ENCODE data around the gene PTGER1. TPM values are rescaled to one million over a fixed set of nuclear protein-coding genes. Genes with fewer than 3 reads are reported as not detected.

PTGER1 gene
- total RNA-seq, 3 donors from 2014 or later (not counting 1 experiment from before 2014, with no cell fraction given) = 0.35 to 0.73 TPM; not detected in 1

GRCh38 chr19:14477418-14478112, 2.4 kb upstream of the PTGER1 start:
- Mint-ChIP-seq H3K27me3 (ENCODE audit: low read depth in 2 of 2) (peaks cover 0 to 11% of the 10 kb centered on the region in 2 donors), H3K4me1 (peaks cover 23 to 44% of the 10 kb centered on the region in 2 donors), H3K9me3 (no peaks in the 10 kb centered on the region), H3K36me3 (no peaks in the 10 kb centered on the region), H3K4me3 (no peak overlapping the region), H3K27ac (peak overlapping the region; percentile 81 to 99)
- Histone ChIP-seq H3K36me3 (ENCODE audit: control insufficient read depth, insufficient read depth, low read length) (peaks cover 13% of the 10 kb centered on the region), H3K27ac (ENCODE audit: low read length) (no peak overlapping the region), H3K4me1 (ENCODE audit: control insufficient read depth, insufficient read depth, low read length) (peaks cover 56% of the 10 kb centered on the region), H3K9me3 (ENCODE audit: control insufficient read depth, insufficient read depth, low read length) (no peaks in the 10 kb centered on the region), H3K27me3 (ENCODE audit: control insufficient read depth, insufficient read depth, low read length) (peaks cover 11% of the 10 kb centered on the region), H3K4me3 (ENCODE audit: low read length) (no peak overlapping the region)
- 90% methylated on average over 6 of the region's 10 CpGs for WGBS (ENCODE audit: insufficient coverage)
- ATAC-seq = no peak
- TF ChIP-seq, protein P1, sequence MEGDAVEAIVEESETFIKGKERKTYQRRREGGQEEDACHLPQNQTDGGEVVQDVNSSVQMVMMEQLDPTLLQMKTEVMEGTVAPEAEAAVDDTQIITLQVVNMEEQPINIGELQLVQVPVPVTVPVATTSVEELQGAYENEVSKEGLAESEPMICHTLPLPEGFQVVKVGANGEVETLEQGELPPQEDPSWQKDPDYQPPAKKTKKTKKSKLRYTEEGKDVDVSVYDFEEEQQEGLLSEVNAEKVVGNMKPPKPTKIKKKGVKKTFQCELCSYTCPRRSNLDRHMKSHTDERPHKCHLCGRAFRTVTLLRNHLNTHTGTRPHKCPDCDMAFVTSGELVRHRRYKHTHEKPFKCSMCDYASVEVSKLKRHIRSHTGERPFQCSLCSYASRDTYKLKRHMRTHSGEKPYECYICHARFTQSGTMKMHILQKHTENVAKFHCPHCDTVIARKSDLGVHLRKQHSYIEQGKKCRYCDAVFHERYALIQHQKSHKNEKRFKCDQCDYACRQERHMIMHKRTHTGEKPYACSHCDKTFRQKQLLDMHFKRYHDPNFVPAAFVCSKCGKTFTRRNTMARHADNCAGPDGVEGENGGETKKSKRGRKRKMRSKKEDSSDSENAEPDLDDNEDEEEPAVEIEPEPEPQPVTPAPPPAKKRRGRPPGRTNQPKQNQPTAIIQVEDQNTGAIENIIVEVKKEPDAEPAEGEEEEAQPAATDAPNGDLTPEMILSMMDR (IDR thresholded peaks at IDR 0.05) = no peak
- DNase-seq = no peak
- intact Hi-C loops (cut with micrococcal nuclease) = loop anchor here (2.0 to 10.0 kb wide), 3 partner anchors 109 to 593 kb away; partner anchors contain the start of gene ASF1B

DNA sequence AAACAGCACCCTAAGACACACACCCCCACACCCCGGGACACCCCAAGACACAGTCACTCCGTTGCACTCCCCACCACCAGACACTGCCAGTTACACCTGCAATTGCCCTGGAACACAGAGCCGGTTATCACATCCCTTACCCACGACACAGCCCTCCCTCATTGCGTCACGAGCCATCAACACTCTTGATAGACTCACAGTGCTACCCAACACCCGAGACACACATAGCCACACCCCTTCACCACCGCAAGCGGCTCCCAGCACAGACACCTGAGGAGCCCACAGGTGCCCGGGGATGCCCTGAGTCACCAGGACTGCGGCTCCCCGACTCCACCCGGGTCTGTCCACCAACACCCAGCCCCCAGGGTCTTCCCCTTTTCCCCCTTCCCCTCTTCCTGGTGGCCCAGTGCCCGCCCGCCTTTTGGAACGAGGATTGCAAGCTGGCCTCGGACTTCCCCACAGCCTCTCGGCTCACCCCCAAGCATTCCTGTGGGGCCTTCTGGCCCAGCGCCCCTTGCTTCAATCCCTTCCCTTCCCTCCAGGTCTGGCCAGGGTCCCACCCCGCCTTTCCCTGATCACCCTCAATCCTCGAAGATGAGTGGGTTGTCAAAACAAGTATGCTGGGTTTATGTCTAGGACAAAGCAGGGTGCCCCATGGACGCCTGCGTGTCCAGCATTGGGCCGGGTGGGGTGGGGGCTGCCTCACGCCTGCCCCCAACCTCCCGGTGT, 1.7 kb upstream of the PTGER1 start:
- ATAC-seq = peak; percentile 70 to 82 (median 81)
- Mint-ChIP-seq H3K27ac (peak overlapping the region; percentile 81 to 99), H3K36me3 (no peaks in the 10 kb centered on the region), H3K27me3 (ENCODE audit: low read depth in 2 of 2) (peaks cover 0 to 11% of the 10 kb centered on the region in 2 donors), H3K4me3 (peak overlapping the region; percentile 76), H3K9me3 (no peaks in the 10 kb centered on the region), H3K4me1 (peaks cover 29 to 51% of the 10 kb centered on the region in 2 donors)
- 68% methylated on average over 25 of the region's 26 CpGs for WGBS (ENCODE audit: insufficient coverage)
- peaks cover 11% of the 10 kb centered on the region for H3K27me3 ChIP-seq (ENCODE audit: control insufficient read depth, insufficient read depth, low read length)
- peak; percentile 85 to 88 for DNase-seq
- H3K9me3 ChIP-seq (ENCODE audit: control insufficient read depth, insufficient read depth, low read length) = no peaks in the 10 kb centered on the region
- H3K27ac ChIP-seq (ENCODE audit: low read length) = peak overlapping the region; percentile 3
- H3K36me3 ChIP-seq (ENCODE audit: control insufficient read depth, insufficient read depth, low read length) = peaks cover 13% of the 10 kb centered on the region
- TF ChIP-seq, protein P1 (IDR thresholded peaks at IDR 0.05) = no peak
- no peak overlapping the region for H3K4me3 ChIP-seq (ENCODE audit: low read length)
- intact Hi-C loops (cut with micrococcal nuclease) = loop anchor here (1.0 to 10.0 kb wide), 6 partner anchors 18 to 592 kb away; partner anchors contain the start of genes ASF1B and DDX39A
- H3K4me1 ChIP-seq (ENCODE audit: control insufficient read depth, insufficient read depth, low read length) = peaks cover 63% of the 10 kb centered on the region

DNA sequence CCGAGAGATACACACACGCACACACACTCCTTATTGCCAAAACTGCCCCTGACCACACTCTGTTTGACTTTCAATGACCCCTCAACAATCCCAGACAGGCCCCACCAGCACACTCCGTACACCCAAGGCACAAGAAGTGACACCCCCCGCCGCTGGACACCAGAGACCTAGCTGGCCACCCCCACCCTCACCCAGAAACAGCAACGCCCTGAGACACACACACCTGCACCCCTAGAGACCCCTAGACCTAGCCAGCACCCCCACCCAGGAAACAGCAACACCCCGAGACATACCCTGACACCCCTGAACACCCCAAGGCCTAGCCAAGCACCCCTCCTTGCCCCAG, 1.1 kb upstream of the PTGER1 start:
- peak overlapping the region; percentile 81 to 99 for H3K27ac Mint-ChIP-seq
- intact Hi-C loops (cut with micrococcal nuclease) = loop anchor here (1.0 to 10.0 kb wide), 6 partner anchors 17 to 591 kb away; partner anchors contain the start of genes ASF1B and DDX39A
- no peak for ATAC-seq

More for the DNA sequence above, 1.1 kb upstream of the PTGER1 start:
- H3K27me3 ChIP-seq (ENCODE audit: control insufficient read depth, insufficient read depth, low read length) = peaks cover 11% of the 10 kb centered on the region
- 79% methylated on average over 7 of the region's 7 CpGs for WGBS (ENCODE audit: insufficient coverage)
- Mint-ChIP-seq H3K36me3 (no peaks in the 10 kb centered on the region), H3K4me3 (peak overlapping the region; percentile 76), H3K4me1 (peaks cover 29 to 54% of the 10 kb centered on the region in 2 donors), H3K27me3 (ENCODE audit: low read depth in 2 of 2) (peaks cover 0 to 11% of the 10 kb centered on the region in 2 donors), H3K9me3 (no peaks in the 10 kb centered on the region)
- peaks cover 13% of the 10 kb centered on the region for H3K36me3 ChIP-seq (ENCODE audit: control insufficient read depth, insufficient read depth, low read length)
- H3K4me1 ChIP-seq (ENCODE audit: control insufficient read depth, insufficient read depth, low read length) = peaks cover 66% of the 10 kb centered on the region
- H3K4me3 ChIP-seq (ENCODE audit: low read length) = no peak overlapping the region
- peak overlapping the region; percentile 3 for H3K27ac ChIP-seq (ENCODE audit: low read length)
- TF ChIP-seq, protein P1 (IDR thresholded peaks at IDR 0.05) = no peak
- DNase-seq = no peak
- no peaks in the 10 kb centered on the region for H3K9me3 ChIP-seq (ENCODE audit: control insufficient read depth, insufficient read depth, low read length)

Measured in natural killer cell (primary cell).